HCT116 (cell line): ENCODE measurements around the gene MMAA. TPM values are rescaled to one million over a fixed set of nuclear protein-coding genes. Genes with fewer than 3 reads are reported as not detected.

Experiments
- ATAC-seq: fragments of 200-7000 bp; cut with Tn5 transposase; 2 replicates; pipeline ENCODE4 v1.9.1; 2020; ENCODE audit warnings: mild to moderate bottlenecking, moderate library complexity
- BruUV-seq: library from RNA; stranded (reverse); fragments of 400-500 nt; replicated peaks from 2 replicates; lab custom pipeline; 2021; lab: Mats Ljungman, UMichigan
- CTCF ChIA-PET: fragments of 300-600 bp; sonication (Branson Sonifier 250); formaldehyde crosslinking; loops from one replicate; lab custom pipeline; 2021; ENCODE audit warnings: antibody characterized with exemption; lab: Charles Lee
- POLR2A ChIA-PET: fragments of 300-600, 350-600 bp; sonication (Branson Sonifier 250); formaldehyde crosslinking; loops from one replicate; lab custom pipeline; 2021; ENCODE audit warnings: antibody characterized with exemption; lab: Charles Lee
- RAD21 ChIA-PET, 2 experiments: fragments of 300-600 bp; sonication (Branson Sonifier 250); formaldehyde crosslinking; loops; one replicate each; lab custom pipeline; 2023; ENCODE audit warnings: low total read pairs in 2 of 2; ENCODE audit not compliant: uncharacterized antibody in 2 of 2, unreplicated experiment in 2 of 2, low non-redundant PET in 1 of 2; lab: Charles Lee
- DNase-seq: peaks from one replicate; pipeline ENCODE4 v3.0.0-alpha.2; 2010; ENCODE audit warnings: low read depth, low spot score
- H2AFZ ChIP-seq: fragments of 200-600 bp; shearing (Covaris generic), sonication (generic); 2 replicates; pipeline ENCODE4 v1.6.1; 2017; ENCODE audit warnings: low read depth, mixed run types, mixed read lengths, antibody characterized with exemption, low read length; ENCODE audit not compliant: poor library complexity, severe bottlenecking
- H3K27ac ChIP-seq: 2 replicates; pipeline ENCODE4 v1.5.1; 2012; ENCODE audit warnings: low read depth, low read length
- H3K27me3 ChIP-seq: fragments of 200-600 bp; sonication (generic); 2 replicates; pipeline ENCODE4 v1.6.1; 2016; ENCODE audit warnings: mixed run types, low read length, mixed read lengths; ENCODE audit not compliant: insufficient read depth
- H3K36me3 ChIP-seq, 2 experiments: fragments of 200-500 bp in 1 of 2; fragments of 200-600 bp in 1 of 2; sonication (Bioruptor generic) in 1 of 2; sonication (generic) in 1 of 2; 2 replicates each; pipeline versions ENCODE4 v1.5.1 to v1.6.1; 2014 to 2016; ENCODE audit warnings: low read length in 2 of 2, inconsistent platforms in 1 of 2, mixed read lengths in 1 of 2, mixed run types in 1 of 2; ENCODE audit not compliant: insufficient read depth in 2 of 2, control insufficient read depth in 1 of 2
- H3K4me1 ChIP-seq, 2 experiments: fragments of 200-600 bp in 1 of 2; sonication (generic) in 1 of 2; 2 replicates each; pipeline versions ENCODE4 v1.5.1 to v1.6.1; 2012 to 2017; ENCODE audit warnings: low read length in 2 of 2, inconsistent platforms in 1 of 2, mild to moderate bottlenecking in 1 of 2, mixed read lengths in 1 of 2, mixed run types in 1 of 2, moderate library complexity in 1 of 2; ENCODE audit not compliant: insufficient read depth in 2 of 2, control insufficient read depth in 1 of 2
- H3K4me2 ChIP-seq: fragments of 200-600 bp; sonication (generic); 2 replicates; pipeline ENCODE4 v1.6.1; 2017; ENCODE audit warnings: mixed run types, low read length, mixed read lengths
- H3K4me3 ChIP-seq, 2 experiments: fragments of 200-600 bp in 1 of 2; sonication (generic) in 1 of 2; replicated peaks in 1 of 2; 2 replicates each; pipeline ENCODE4 v1.5.1; 2011 to 2016; ENCODE audit warnings: low read length in 2 of 2, control low read depth in 1 of 2, low read depth in 1 of 2, mild to moderate bottlenecking in 1 of 2, mixed read lengths in 1 of 2, mixed run types in 1 of 2
- H3K79me2 ChIP-seq: fragments of 200-600 bp; sonication (generic); 2 replicates; pipeline ENCODE4 v1.6.1; 2017; ENCODE audit warnings: mild to moderate bottlenecking, mixed run types, low read length, moderate library complexity, mixed read lengths; ENCODE audit not compliant: insufficient read depth
- H3K9ac ChIP-seq: fragments of 200-600 bp; sonication (generic); 2 replicates; pipeline ENCODE4 v1.6.1; 2016; ENCODE audit warnings: low read length, mixed read lengths
- H3K9me2 ChIP-seq: fragments of 200-600 bp; sonication (generic), shearing (Covaris generic); 2 replicates; pipeline ENCODE4 v1.6.1; 2017; ENCODE audit warnings: mixed run types, mild to moderate bottlenecking, moderate library complexity; ENCODE audit not compliant: insufficient read depth
- H3K9me3 ChIP-seq, 2 experiments: fragments of 200-500 bp in 1 of 2; fragments of 200-600 bp in 1 of 2; sonication (Bioruptor generic) in 1 of 2; sonication (generic) in 1 of 2; 2 replicates each; pipeline ENCODE4 v1.6.1; 2014 to 2017; ENCODE audit warnings: low read length in 2 of 2, mixed read lengths in 2 of 2, inconsistent platforms in 1 of 2, low read depth in 1 of 2, mild to moderate bottlenecking in 1 of 2, mixed run types in 1 of 2, moderate library complexity in 1 of 2; ENCODE audit not compliant: control insufficient read depth in 1 of 2, insufficient read depth in 1 of 2
- H4K20me1 ChIP-seq: fragments of 200-600 bp; sonication (generic), shearing (Covaris generic); 2 replicates; pipeline ENCODE4 v1.6.1; 2017; ENCODE audit warnings: mixed run types, mild to moderate bottlenecking, moderate library complexity; ENCODE audit not compliant: insufficient read depth
- CBX3 ChIP-seq: IDR thresholded peaks from 2 replicates; pipeline ENCODE4 v1.6.1; 2012; ENCODE audit warnings: low read depth
- EGR1 ChIP-seq: IDR thresholded peaks from 2 replicates; pipeline ENCODE4 v1.6.1; 2012; ENCODE audit warnings: low read depth
- ELF1 ChIP-seq: IDR thresholded peaks from 2 replicates; pipeline ENCODE4 v1.6.1; 2012; ENCODE audit warnings: low read depth, borderline replicate concordance
- EZH2 ChIP-seq: fragments of 200-600 bp; sonication (generic); IDR thresholded peaks from 2 replicates; pipeline ENCODE4 v1.6.1; 2017; ENCODE audit warnings: antibody characterized with exemption, mixed run types
- FOSL1 ChIP-seq: IDR thresholded peaks from 2 replicates; pipeline ENCODE4 v1.6.1; 2012; ENCODE audit warnings: low read depth
- JUND ChIP-seq: IDR thresholded peaks from 2 replicates; pipeline ENCODE4 v1.6.1; 2012
- POLR2A ChIP-seq: IDR thresholded peaks from 2 replicates; pipeline ENCODE4 v1.7.0; 2011; ENCODE audit warnings: borderline replicate concordance; ENCODE audit not compliant: insufficient read depth, insufficient read length; ENCODE audit errors: extremely low read depth
- POLR2AphosphoS5 ChIP-seq: IDR thresholded peaks from 2 replicates; pipeline ENCODE4 v1.6.1; 2011; ENCODE audit warnings: mild to moderate bottlenecking, low read depth, low read length, moderate library complexity
- RAD21 ChIP-seq: IDR thresholded peaks from 2 replicates; pipeline ENCODE4 v1.6.1; 2012; ENCODE audit warnings: low read depth, mild to moderate bottlenecking
- SIN3A ChIP-seq: IDR thresholded peaks from 2 replicates; pipeline ENCODE4 v1.6.1; 2012; ENCODE audit warnings: low read depth
- SP1 ChIP-seq: IDR thresholded peaks from 2 replicates; pipeline ENCODE4 v1.6.1; 2012; ENCODE audit warnings: low read depth
- SRF ChIP-seq: IDR thresholded peaks from 2 replicates; pipeline ENCODE4 v1.6.1; 2012; ENCODE audit warnings: low read depth
- TCF7L2 ChIP-seq: IDR thresholded peaks from 2 replicates; pipeline ENCODE4 v1.7.0; 2011; ENCODE audit warnings: borderline replicate concordance, inconsistent platforms; ENCODE audit not compliant: insufficient read depth, insufficient read length; ENCODE audit errors: extremely low read depth
- YY1 ChIP-seq: IDR thresholded peaks from 2 replicates; pipeline ENCODE4 v1.6.1; 2011; ENCODE audit warnings: low read length, low read depth, moderate library complexity, mild to moderate bottlenecking; ENCODE audit not compliant: insufficient replicate concordance; ENCODE audit errors: extremely low read depth
- ZFX ChIP-seq: fragments of 450-650 bp; IDR thresholded peaks from 2 replicates; pipeline ENCODE4 v1.6.1; 2017
- ZNF274 ChIP-seq: fragments of 200-500 bp; sonication (Bioruptor generic); IDR thresholded peaks from 2 replicates; pipeline ENCODE4 v1.6.1; 2014; ENCODE audit warnings: mild to moderate bottlenecking, low read depth, low read length, inconsistent platforms
- intact Hi-C: fragments of 100-400 bp; cut with micrococcal nuclease; formaldehyde crosslinking; loops from 2 replicates; pipeline ENCODE4 v1.10.0; 2022
- total RNA-seq: library from RNA; stranded (reverse); gene quantifications from one replicate; pipeline ENCODE4 v1.2.1, GENCODE V29; 2021; ENCODE audit not compliant: unreplicated experiment
- TF ChIP-seq, protein P1 (sequence below): IDR thresholded peaks from 2 replicates; pipeline ENCODE4 v1.6.1; 2012
- TF ChIP-seq, protein P2 (sequence below): IDR thresholded peaks from 2 replicates; pipeline ENCODE4 v1.6.1; 2012; ENCODE audit warnings: low read depth

Gene MMAA
- total RNA-seq, 1 experiment from 2014 or later: 3.6 TPM

DNA sequence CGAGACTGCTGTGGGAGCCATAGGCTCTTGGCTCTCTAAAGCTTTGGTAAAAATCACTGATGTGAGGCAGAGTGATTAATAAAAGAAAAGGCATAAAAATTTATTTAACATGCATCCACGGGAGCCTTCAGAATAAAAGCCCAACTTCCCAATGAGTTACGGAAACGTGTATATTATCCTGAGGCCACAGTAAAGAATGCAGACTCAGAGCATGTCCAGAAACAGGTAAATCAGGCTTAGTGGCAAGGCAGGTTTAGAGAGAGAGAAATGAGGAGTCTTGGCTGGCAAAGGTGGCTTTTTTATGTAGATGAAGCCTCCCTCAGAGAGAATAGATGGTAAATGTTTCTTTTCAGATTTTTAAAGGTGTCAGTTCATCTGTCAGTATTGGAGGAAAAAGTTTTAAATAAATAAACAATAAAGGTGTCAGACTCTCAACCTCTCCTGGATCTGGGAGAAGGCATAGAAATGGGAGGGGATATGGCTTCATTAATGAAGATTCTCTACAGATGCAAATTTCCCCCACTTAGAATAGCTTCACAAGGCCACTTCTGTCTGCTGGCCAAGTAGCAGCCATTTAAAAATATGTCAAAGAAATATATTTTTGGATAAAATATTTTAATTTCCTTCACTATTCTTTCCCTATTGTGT is 84.8 kb downstream of the MMAA start:
- no peak overlapping the region for H2AFZ ChIP-seq
- no peaks in the 10 kb centered on the region for H3K4me1 ChIP-seq
- H3K9me3 ChIP-seq: no peaks in the 10 kb centered on the region
- intact Hi-C loops: no loop called here
- no peak overlapping the region for H3K4me2 ChIP-seq
- ATAC-seq: no peak
- DNase-seq: no peak
- H3K27ac ChIP-seq: no peak overlapping the region
- H3K79me2 ChIP-seq: no peaks in the 10 kb centered on the region
- H4K20me1 ChIP-seq: no peaks in the 10 kb centered on the region
- ChIA-PET RAD21 (no interaction called here), POLR2A (no interaction called here), CTCF (no interaction called here)
- no peaks in the 10 kb centered on the region for H3K36me3 ChIP-seq
- H3K27me3 ChIP-seq: no peaks in the 10 kb centered on the region
- H3K9ac ChIP-seq: no peak overlapping the region
- H3K9me2 ChIP-seq: no peaks in the 10 kb centered on the region
- BruUV-seq: no TSS peak
- no peak overlapping the region for H3K4me3 ChIP-seq
- no peak for TF ChIP-seq SRF
- TF ChIP-seq EGR1: no peak
- TF ChIP-seq YY1: no peak
- TF ChIP-seq POLR2AphosphoS5: no peak
- no peak for TF ChIP-seq TCF7L2
- TF ChIP-seq SIN3A: no peak
- no peak for TF ChIP-seq FOSL1
- TF ChIP-seq ELF1: no peak
- TF ChIP-seq RAD21: no peak
- TF ChIP-seq EZH2: no peak
- TF ChIP-seq, all 23 proteins: peak for 0

DNA sequence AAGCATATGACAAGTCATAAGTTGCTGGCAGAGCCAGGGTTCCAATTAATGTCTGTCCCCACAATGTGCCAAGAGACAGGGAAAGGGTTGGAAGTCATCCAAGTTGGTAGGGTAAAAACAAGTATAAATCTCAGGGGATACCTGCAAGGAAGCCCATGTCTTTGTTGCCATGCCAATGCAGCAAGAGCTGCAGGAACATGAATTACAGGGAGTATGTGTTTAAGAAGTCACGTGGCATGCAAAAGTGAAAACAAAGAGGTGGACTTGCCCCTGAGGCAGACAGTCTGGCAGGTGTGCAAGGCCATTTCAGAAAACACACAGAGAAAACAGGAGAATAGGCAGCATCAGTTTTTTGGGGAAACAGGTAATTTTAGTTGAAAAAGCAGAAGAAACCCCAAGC is 90.2 kb downstream of the MMAA start:
- ATAC-seq (no peak), DNase-seq (no peak)
- intact Hi-C loops: no loop called here
- BruUV-seq: no TSS peak
- ChIA-PET RAD21 (no interaction called here), POLR2A (no interaction called here), CTCF (no interaction called here)
- no peaks in the 10 kb centered on the region for H3K79me2 ChIP-seq
- H2AFZ ChIP-seq: no peak overlapping the region
- H4K20me1 ChIP-seq: no peaks in the 10 kb centered on the region
- H3K4me2 ChIP-seq: 0 out of 2 replicates have a peak overlapping the region, but pooled peaks have one; percentile 38
- H3K27ac ChIP-seq: no peak overlapping the region
- peaks cover 0 to 10% of the 10 kb centered on the region in 2 experiments; a peak in 2 of 4 replicates for H3K4me1 ChIP-seq
- no peak overlapping the region for H3K4me3 ChIP-seq
- TF ChIP-seq SP1: no peak
- TF ChIP-seq POLR2AphosphoS5: no peak
- TF ChIP-seq ELF1: no peak
- no peak for TF ChIP-seq POLR2A
- TF ChIP-seq, protein P1, sequence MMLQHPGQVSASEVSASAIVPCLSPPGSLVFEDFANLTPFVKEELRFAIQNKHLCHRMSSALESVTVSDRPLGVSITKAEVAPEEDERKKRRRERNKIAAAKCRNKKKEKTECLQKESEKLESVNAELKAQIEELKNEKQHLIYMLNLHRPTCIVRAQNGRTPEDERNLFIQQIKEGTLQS: no peak
- TF ChIP-seq CBX3: no peak
- TF ChIP-seq, protein P2, sequence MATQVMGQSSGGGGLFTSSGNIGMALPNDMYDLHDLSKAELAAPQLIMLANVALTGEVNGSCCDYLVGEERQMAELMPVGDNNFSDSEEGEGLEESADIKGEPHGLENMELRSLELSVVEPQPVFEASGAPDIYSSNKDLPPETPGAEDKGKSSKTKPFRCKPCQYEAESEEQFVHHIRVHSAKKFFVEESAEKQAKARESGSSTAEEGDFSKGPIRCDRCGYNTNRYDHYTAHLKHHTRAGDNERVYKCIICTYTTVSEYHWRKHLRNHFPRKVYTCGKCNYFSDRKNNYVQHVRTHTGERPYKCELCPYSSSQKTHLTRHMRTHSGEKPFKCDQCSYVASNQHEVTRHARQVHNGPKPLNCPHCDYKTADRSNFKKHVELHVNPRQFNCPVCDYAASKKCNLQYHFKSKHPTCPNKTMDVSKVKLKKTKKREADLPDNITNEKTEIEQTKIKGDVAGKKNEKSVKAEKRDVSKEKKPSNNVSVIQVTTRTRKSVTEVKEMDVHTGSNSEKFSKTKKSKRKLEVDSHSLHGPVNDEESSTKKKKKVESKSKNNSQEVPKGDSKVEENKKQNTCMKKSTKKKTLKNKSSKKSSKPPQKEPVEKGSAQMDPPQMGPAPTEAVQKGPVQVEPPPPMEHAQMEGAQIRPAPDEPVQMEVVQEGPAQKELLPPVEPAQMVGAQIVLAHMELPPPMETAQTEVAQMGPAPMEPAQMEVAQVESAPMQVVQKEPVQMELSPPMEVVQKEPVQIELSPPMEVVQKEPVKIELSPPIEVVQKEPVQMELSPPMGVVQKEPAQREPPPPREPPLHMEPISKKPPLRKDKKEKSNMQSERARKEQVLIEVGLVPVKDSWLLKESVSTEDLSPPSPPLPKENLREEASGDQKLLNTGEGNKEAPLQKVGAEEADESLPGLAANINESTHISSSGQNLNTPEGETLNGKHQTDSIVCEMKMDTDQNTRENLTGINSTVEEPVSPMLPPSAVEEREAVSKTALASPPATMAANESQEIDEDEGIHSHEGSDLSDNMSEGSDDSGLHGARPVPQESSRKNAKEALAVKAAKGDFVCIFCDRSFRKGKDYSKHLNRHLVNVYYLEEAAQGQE: no peak
- no peak for TF ChIP-seq SRF
- no peak for TF ChIP-seq ZFX
- TF ChIP-seq YY1: no peak
- TF ChIP-seq TCF7L2: no peak
- no peak for TF ChIP-seq ZNF274
- no peak for TF ChIP-seq JUND
- TF ChIP-seq RAD21: no peak
- no peaks in the 10 kb centered on the region for H3K36me3 ChIP-seq
- H3K9ac ChIP-seq: no peak overlapping the region
- no peaks in the 10 kb centered on the region for H3K9me3 ChIP-seq
- H3K27me3 ChIP-seq: no peaks in the 10 kb centered on the region
- H3K9me2 ChIP-seq: no peaks in the 10 kb centered on the region
